H1 (cell line): ENCODE results near the gene SREK1IP1. TPM values are rescaled to one million over a fixed set of nuclear protein-coding genes. Genes with fewer than 3 reads are reported as not detected.

Source experiments
- CTCF ChIA-PET: fragments of 300-600 bp; sonication (Branson Sonifier 250); formaldehyde crosslinking; loops from one replicate; lab custom pipeline; 2021; ENCODE audit not compliant: partially characterized antibody; lab: Charles Lee
- POLR2A ChIA-PET: fragments of 300-600 bp; sonication (Branson Sonifier 250); formaldehyde crosslinking; loops from one replicate; lab custom pipeline; 2021; ENCODE audit warnings: inconsistent platforms; ENCODE audit not compliant: partially characterized antibody; lab: Charles Lee
- DNase-seq, 2 experiments: peaks; one replicate each; pipeline versions ENCODE4 v3.0.0 to v3.0.0-alpha.2; 2010 to 2022; ENCODE audit warnings: low spot score in 2 of 2, low read depth in 1 of 2, mixed read lengths in 1 of 2
- FAIRE-seq: peaks from 2 replicates; lab custom pipeline; 2011; peaks lifted over from hg19 to GRCh38; lab: Jason Lieb, UNC
- H2AFZ ChIP-seq: 2 replicates; pipeline ENCODE4 v1.8.1; 2012; ENCODE audit warnings: low read length, inconsistent platforms
- H2AK5ac ChIP-seq: 2 replicates; pipeline ENCODE4 v1.6.1; 2013; ENCODE audit warnings: low read depth, low read length
- H2BK120ac ChIP-seq: replicated peaks from 2 replicates; pipeline ENCODE3; 2013; ENCODE audit warnings: low read depth, low read length, inconsistent platforms
- H2BK12ac ChIP-seq: 2 replicates; pipeline ENCODE4 v1.6.1; 2013; ENCODE audit warnings: low read depth, low read length
- H2BK15ac ChIP-seq: 2 replicates; pipeline ENCODE4 v1.6.1; 2013; ENCODE audit warnings: low read length
- H2BK20ac ChIP-seq: 2 replicates; pipeline ENCODE4 v1.6.1; 2013; ENCODE audit warnings: low read length
- H2BK5ac ChIP-seq: 2 replicates; pipeline ENCODE4 v1.6.1; 2013; ENCODE audit warnings: low read depth, low read length
- H3K14ac ChIP-seq: 2 replicates; pipeline ENCODE4 v1.6.1; 2013; ENCODE audit warnings: inconsistent platforms; ENCODE audit not compliant: insufficient read length
- H3K18ac ChIP-seq: 2 replicates; pipeline ENCODE4 v1.6.1; 2013; ENCODE audit warnings: low read length; ENCODE audit errors: extremely low read depth
- H3K23ac ChIP-seq: 2 replicates; pipeline ENCODE4 v1.6.1; 2013; ENCODE audit warnings: inconsistent platforms; ENCODE audit not compliant: insufficient read length
- H3K23me2 ChIP-seq: 2 replicates; pipeline ENCODE4 v1.6.1; 2013; ENCODE audit warnings: low read depth, low read length
- H3K27ac ChIP-seq: 2 replicates; pipeline ENCODE4 v1.6.1; 2011; ENCODE audit warnings: low read depth, low read length, inconsistent platforms
- H3K27me3 ChIP-seq, 4 experiments: replicated peaks in 1 of 4; 1 replicate in 1 of 4; 2 replicates in 3 of 4; pipeline versions ENCODE4 v1.6.1 to v1.8.1; 2011 to 2013; ENCODE audit warnings: low read length in 3 of 4, mild to moderate bottlenecking in 3 of 4, inconsistent platforms in 2 of 4, mixed read lengths in 2 of 4, moderate library complexity in 1 of 4; ENCODE audit not compliant: control insufficient read depth in 3 of 4, insufficient read depth in 3 of 4; ENCODE audit errors: extremely low read depth in 1 of 4
- H3K36me3 ChIP-seq, 4 experiments: 2 replicates each; pipeline versions ENCODE4 v1.6.1 to v1.8.1; 2011 to 2013; ENCODE audit warnings: mild to moderate bottlenecking in 4 of 4, low read length in 3 of 4, moderate library complexity in 2 of 4, control low read depth in 1 of 4, inconsistent platforms in 1 of 4; ENCODE audit not compliant: insufficient read depth in 4 of 4, control insufficient read depth in 2 of 4
- H3K4ac ChIP-seq: replicated peaks from 2 replicates; pipeline ENCODE3; 2013; ENCODE audit warnings: low read length, low read depth, mixed read lengths, inconsistent platforms; ENCODE audit not compliant: insufficient read length
- H3K4me1 ChIP-seq, 4 experiments: replicated peaks in 1 of 4; 1 replicate in 1 of 4; 2 replicates in 3 of 4; pipeline versions ENCODE4 v1.6.1 to v1.8.1; 2011 to 2013; ENCODE audit warnings: low read length in 3 of 4, inconsistent platforms in 2 of 4, mixed read lengths in 1 of 4; ENCODE audit not compliant: insufficient read depth in 4 of 4, control insufficient read depth in 3 of 4
- H3K4me2 ChIP-seq, 2 experiments: 2 replicates each; pipeline versions ENCODE4 v1.6.1 to v1.8.1; 2011 to 2013; ENCODE audit warnings: low read depth in 2 of 2, low read length in 2 of 2, control low read depth in 1 of 2, inconsistent platforms in 1 of 2, mild to moderate bottlenecking in 1 of 2; ENCODE audit not compliant: insufficient read depth in 1 of 2
- H3K4me3 ChIP-seq, 4 experiments: fragments of 200-600, 300-600 bp in 1 of 4; sonication (generic), shearing (Covaris generic), sonication (Bioruptor Twin) in 1 of 4; 2 replicates each; pipeline versions ENCODE4 v1.5.1 to v1.8.1; 2011 to 2016; ENCODE audit warnings: low read length in 4 of 4, low read depth in 3 of 4, control low read depth in 2 of 4, inconsistent platforms in 2 of 4, mild to moderate bottlenecking in 2 of 4, mixed read lengths in 1 of 4, moderate library complexity in 1 of 4; ENCODE audit not compliant: insufficient read depth in 2 of 4; ENCODE audit errors: extremely low read depth in 1 of 4
- H3K56ac ChIP-seq: replicated peaks from 2 replicates; pipeline ENCODE3; 2013; ENCODE audit warnings: low read depth, mild to moderate bottlenecking, mixed read lengths, low read length, inconsistent platforms; ENCODE audit not compliant: insufficient read length
- H3K79me1 ChIP-seq: 2 replicates; pipeline ENCODE4 v1.6.1; 2013; ENCODE audit warnings: low read depth, low read length, control low read depth
- H3K79me2 ChIP-seq, 2 experiments: 2 replicates each; pipeline versions ENCODE4 v1.6.1 to v1.8.1; 2012 to 2013; ENCODE audit warnings: low read length in 2 of 2, mild to moderate bottlenecking in 2 of 2, inconsistent platforms in 1 of 2; ENCODE audit not compliant: insufficient read depth in 2 of 2, control insufficient read depth in 1 of 2
- H3K9ac ChIP-seq, 4 experiments: replicated peaks in 1 of 4; 1 replicate in 1 of 4; 2 replicates in 3 of 4; pipeline versions ENCODE4 v1.6.1 to v1.8.1; 2011 to 2013; ENCODE audit warnings: low read depth in 3 of 4, low read length in 3 of 4, control low read depth in 2 of 4, mild to moderate bottlenecking in 2 of 4, moderate library complexity in 2 of 4, inconsistent platforms in 1 of 4; ENCODE audit errors: extremely low read depth in 1 of 4
- H3K9me3 ChIP-seq, 2 experiments: 2 replicates each; pipeline versions ENCODE4 v1.6.1 to v1.8.1; 2012 to 2013; ENCODE audit warnings: mild to moderate bottlenecking in 2 of 2, moderate library complexity in 2 of 2, control low read depth in 1 of 2, inconsistent platforms in 1 of 2, low read depth in 1 of 2, low read length in 1 of 2, mixed read lengths in 1 of 2; ENCODE audit not compliant: insufficient read depth in 2 of 2
- H4K20me1 ChIP-seq, 2 experiments: replicated peaks in 1 of 2; 2 replicates each; pipeline versions ENCODE3 to v1.8.1; 2011 to 2013; ENCODE audit warnings: inconsistent platforms in 2 of 2, low read length in 2 of 2, mild to moderate bottlenecking in 1 of 2; ENCODE audit not compliant: insufficient read depth in 2 of 2, control insufficient read depth in 1 of 2
- H4K5ac ChIP-seq: 2 replicates; pipeline ENCODE4 v1.6.1; 2013; ENCODE audit warnings: low read length, low read depth, mixed read lengths, inconsistent platforms; ENCODE audit not compliant: insufficient read length
- H4K8ac ChIP-seq: 2 replicates; pipeline ENCODE4 v1.8.0; 2013; ENCODE audit warnings: mild to moderate bottlenecking, moderate library complexity, low read length, inconsistent platforms; ENCODE audit not compliant: insufficient read depth; ENCODE audit errors: extremely low read depth
- H4K91ac ChIP-seq: replicated peaks from 2 replicates; pipeline ENCODE3; 2013; ENCODE audit warnings: low read length, mixed read lengths, inconsistent platforms; ENCODE audit not compliant: insufficient read length
- ATF2 ChIP-seq: IDR thresholded peaks from 2 replicates; pipeline ENCODE4 v1.6.1; 2012; ENCODE audit warnings: low read length, inconsistent platforms
- BACH1 ChIP-seq: IDR thresholded peaks from 2 replicates; pipeline ENCODE4 v1.6.1; 2012; ENCODE audit warnings: low read length, improper control_type of control experiment
- CBX8 ChIP-seq: fragments of 300-800, 300-1000 bp; sonication (generic); IDR thresholded peaks from 2 replicates; pipeline ENCODE4 v1.7.1; 2016; ENCODE audit warnings: low read depth, low read length, borderline replicate concordance
- EZH2 ChIP-seq: fragments of 200-600 bp; sonication (generic); IDR thresholded peaks from 2 replicates; pipeline ENCODE4 v1.7.1; 2012; ENCODE audit warnings: low read depth, mild to moderate bottlenecking, moderate library complexity, low read length, inconsistent platforms; ENCODE audit not compliant: severe bottlenecking
- JUN ChIP-seq: IDR thresholded peaks from 2 replicates; pipeline ENCODE4 v1.6.1; 2011; ENCODE audit warnings: low read depth, mild to moderate bottlenecking, improper control_type of control experiment, low read length
- SAP30 ChIP-seq: fragments of 300-600 bp; sonication (generic); IDR thresholded peaks from 2 replicates; pipeline ENCODE4 v1.7.1; 2012; ENCODE audit warnings: low read length, moderate library complexity, mild to moderate bottlenecking, inconsistent platforms; ENCODE audit not compliant: insufficient read depth, insufficient replicate concordance
- SIN3A ChIP-seq, 2 experiments: IDR thresholded peaks in 1 of 2; conservative IDR thresholded peaks in 1 of 2; 2 replicates each; pipeline ENCODE4 v1.6.1; 2011 to 2012; ENCODE audit warnings: low read length in 2 of 2, improper control_type of control experiment in 1 of 2, low read depth in 1 of 2, mild to moderate bottlenecking in 1 of 2
- SP1 ChIP-seq: IDR thresholded peaks from 2 replicates; pipeline ENCODE4 v1.6.1; 2011; ENCODE audit warnings: low read depth, low read length
- SRF ChIP-seq: IDR thresholded peaks from 2 replicates; pipeline ENCODE4 v1.6.1; 2011; ENCODE audit warnings: mild to moderate bottlenecking, low read depth, low read length, moderate library complexity
- SUZ12 ChIP-seq: fragments of 200-600 bp; sonication (generic); IDR thresholded peaks from 2 replicates; pipeline ENCODE4 v1.6.1; 2012; ENCODE audit warnings: mild to moderate bottlenecking, inconsistent platforms, low read length, moderate library complexity, mixed read lengths
- TCF12 ChIP-seq: IDR thresholded peaks from 2 replicates; pipeline ENCODE4 v1.6.1; 2011; ENCODE audit warnings: low read depth, mild to moderate bottlenecking, low read length
- YY1 ChIP-seq: IDR thresholded peaks from 2 replicates; pipeline ENCODE4 v1.6.1; 2011; ENCODE audit warnings: low read depth, mild to moderate bottlenecking, low read length
- WGBS, 2 experiments: shearing (Covaris generic) in 1 of 2; methylation state at CpG; one replicate each; pipeline versions ENCODE4 v1.1.6 to v1.1.7; 2013 to 2015; ENCODE audit warnings: low lambda C conversion rate in 2 of 2, mixed read lengths in 2 of 2, inconsistent platforms in 1 of 2, low coverage in 1 of 2, missing lambda C conversion rate in 1 of 2; ENCODE audit not compliant: insufficient replicate concordance in 2 of 2, insufficient coverage in 1 of 2, insufficient read length in 1 of 2; ENCODE audit errors: extremely low coverage in 1 of 2, missing lambda C conversion rate in 1 of 2; 5-methylcytosine and 5-hydroxymethylcytosine counted together
- polyA plus RNA-seq, 7 experiments: library from polyadenylated mRNA; depleted of rRNA in 3 of 7; stranded (reverse) in 5 of 7; unstranded in 2 of 7; fragments of >200 nt in 5 of 7; fragments of 200-250 nt in 2 of 7; gene quantifications; 1 replicate in 5 of 7; 2 replicates in 1 of 7; 4 replicates in 1 of 7; pipeline versions ENCODE4 v1.2.1 to v1.2.3, GENCODE V29; 2011 to 2013; ENCODE audit warnings: missing spikeins in 2 of 7, mixed read lengths in 2 of 7
- total RNA-seq: library from RNA; stranded (reverse); fragmentation: NEBNext Ultra II Directional; extraction: Animal tissue kit (Norgen Biotek cat#: 25700); gene quantifications from 2 replicates; pipeline ENCODE4 v1.2.1, GENCODE V29; 2021

SREK1IP1 gene
- total and polyA plus RNA-seq, 2 of the 8 experiments (the other 6 are each of a cell fraction or from before 2014, with no cell fraction given) = 6.2 to 39.0 TPM

GRCh38 chr5:64744914-64745313 lies 23.6 kb downstream of the SREK1IP1 start:
- Histone ChIP-seq H3K23ac (no peak overlapping the region), H3K56ac (no peak overlapping the region), H4K5ac (no peak overlapping the region), H3K4me3 (no peak overlapping the region), H3K14ac (no peak overlapping the region), H3K79me1 (peaks cover 3% of the 10 kb centered on the region; the same call in 1 of the 2 replicates), H4K8ac (no peak overlapping the region), H3K4me2 (no peak overlapping the region), H4K20me1 (peaks cover 0 to 2% of the 10 kb centered on the region in 2 experiments), H2AFZ (no peak overlapping the region), H2BK15ac (no peak overlapping the region), H3K27ac (no peak overlapping the region), H3K23me2 (no peaks in the 10 kb centered on the region), H3K9ac (no peak overlapping the region), H3K27me3 (no peaks in the 10 kb centered on the region), H3K18ac (no peak overlapping the region), H3K9me3 (no peaks in the 10 kb centered on the region), H3K4me1 (peaks cover 0 to 2% (median 0%) of the 10 kb centered on the region in 4 experiments; a peak in 2 of 7 replicates), H4K91ac (no peak overlapping the region), H3K36me3 (peaks cover 0 to 10% (median 1%) of the 10 kb centered on the region in 4 experiments; a peak in 3 of 8 replicates), H3K79me2 (peaks cover 0 to 6% of the 10 kb centered on the region in 2 experiments; a peak in 1 of 4 replicates), H2BK5ac (no peak overlapping the region), H2BK12ac (no peak overlapping the region), H2BK120ac (no peak overlapping the region), H3K4ac (no peak overlapping the region), H2AK5ac (0 out of 2 replicates have a peak overlapping the region, but pooled peaks have one; percentile 28), H2BK20ac (no peak overlapping the region)
- DNase-seq (no peak), FAIRE-seq (peak; percentile 32)
- ChIA-PET CTCF (interaction anchor here (0.6 to 1.2 kb wide), 3 partner anchors 9 to 103 kb away, joined by 3 to 6 read pairs (median 4); no protein-coding TSS in a partner anchor), POLR2A (interaction anchor here (1.2 kb wide), 1 partner anchor 30 kb away, joined by 3 read pairs; no protein-coding TSS in a partner anchor)
- 76% methylated on average over 1 of the region's 1 CpG; no CpG with 5 or more reads in 1 of the 2 experiments for WGBS, 2 experiments
- TF ChIP-seq BACH1 (no peak), CBX8 (no peak), SP1 (no peak), SRF (no peak), SIN3A (conservative IDR thresholded peaks at IDR 0.05 in 1 of 2, IDR thresholded peaks at IDR 0.05 in 1 of 2; ENCODE audit: low read depth in 1 of 2, low read length in 2 of 2) (no peak), YY1 (no peak), TCF12 (no peak), EZH2 (no peak), JUN (no peak), ATF2 (no peak), SUZ12 (no peak), SAP30 (no peak)
